PFSK-1 (cell line): ENCODE results near the gene HTR1B.

Experiments used
- FOXP2 ChIP-seq: optimal IDR thresholded peaks from 2 replicates; pipeline ENCODE3; 2011; ENCODE audit warnings: borderline replicate concordance, control low read depth, inconsistent platforms; ENCODE audit not compliant: insufficient read depth; ENCODE audit errors: extremely low read length, extremely low read depth
- POLR2AphosphoS5 ChIP-seq: IDR thresholded peaks from 2 replicates; pipeline ENCODE4 v1.6.1; 2012; ENCODE audit warnings: low read depth, mild to moderate bottlenecking, control low read depth, low read length, moderate library complexity
- REST ChIP-seq, 2 experiments: IDR thresholded peaks; 2 replicates each; pipeline versions ENCODE4 v1.6.1 to v1.8.0; 2011 to 2012; ENCODE audit warnings: low read depth in 2 of 2, low read length in 2 of 2, control low read depth in 1 of 2, inconsistent platforms in 1 of 2, mild to moderate bottlenecking in 1 of 2, moderate library complexity in 1 of 2; ENCODE audit not compliant: insufficient read depth in 1 of 2
- SIN3A ChIP-seq: IDR thresholded peaks from 2 replicates; pipeline ENCODE4 v1.6.1; 2012; ENCODE audit warnings: mild to moderate bottlenecking, low read length, moderate library complexity, borderline replicate concordance; ENCODE audit not compliant: insufficient read depth
- TAF1 ChIP-seq: IDR thresholded peaks from 2 replicates; pipeline ENCODE4 v1.6.1; 2012; ENCODE audit warnings: low read length, control low read depth, borderline replicate concordance; ENCODE audit not compliant: insufficient read depth

The HTR1B gene

DNA sequence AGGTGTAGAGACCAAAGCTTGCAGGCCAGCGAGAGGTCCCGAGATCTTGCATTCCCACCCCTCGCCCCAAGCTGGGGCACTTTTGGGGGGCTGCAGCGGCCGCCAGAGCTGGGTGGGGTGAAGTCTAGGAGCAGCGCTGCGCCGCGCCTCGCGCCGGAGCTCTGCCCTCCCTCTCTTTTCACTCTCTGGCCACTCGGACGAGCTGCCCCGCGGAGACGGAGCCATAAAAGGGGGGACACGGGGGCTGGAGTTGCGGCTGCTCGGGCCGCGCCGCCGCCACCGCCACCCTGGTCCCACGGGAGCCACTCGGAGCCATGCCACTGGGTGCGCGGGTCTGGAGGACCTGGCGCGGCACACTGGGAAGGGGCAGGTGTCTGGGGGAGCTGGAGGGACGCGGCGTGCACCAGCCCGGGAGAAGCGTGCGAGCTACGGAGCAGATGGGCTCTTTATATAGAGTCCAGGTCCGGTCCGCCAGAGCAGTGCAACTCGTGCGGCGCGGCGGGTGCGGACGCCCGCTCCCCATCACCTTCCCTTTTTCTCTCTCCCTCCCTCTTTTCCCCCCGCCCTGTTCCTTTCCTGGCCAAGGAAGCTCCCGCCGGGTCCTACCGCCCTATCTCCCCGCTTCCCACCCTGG is 687 bp upstream of the HTR1B start:
- TF ChIP-seq REST (IDR thresholded peaks at IDR 0.05; ENCODE audit: insufficient read depth in 1 of 2, low read depth in 2 of 2, low read length in 2 of 2) (no peak), TAF1 (no peak), POLR2AphosphoS5 (no peak), SIN3A (no peak), FOXP2 (no peak)

GRCh38 chr6:77462359-77463307 is 658 bp downstream of the HTR1B start:
- no peak for TF ChIP-seq TAF1
- no peak for TF ChIP-seq SIN3A
- TF ChIP-seq REST (IDR thresholded peaks at IDR 0.05; ENCODE audit: insufficient read depth in 1 of 2, low read depth in 2 of 2, low read length in 2 of 2): no peak
- no peak for TF ChIP-seq FOXP2
- TF ChIP-seq POLR2AphosphoS5: no peak

GRCh38 chr6:77461796-77462195 is 1.5 kb downstream of the HTR1B start:
- TF ChIP-seq TAF1 (no peak), SIN3A (no peak), REST (IDR thresholded peaks at IDR 0.05; ENCODE audit: insufficient read depth in 1 of 2, low read depth in 2 of 2, low read length in 2 of 2) (no peak), POLR2AphosphoS5 (no peak), FOXP2 (no peak)

- TF ChIP-seq FOXP2 (no peak), REST (IDR thresholded peaks at IDR 0.05; ENCODE audit: insufficient read depth in 1 of 2, low read depth in 2 of 2, low read length in 2 of 2) (no peak), SIN3A (no peak), POLR2AphosphoS5 (no peak), TAF1 (no peak)
These were observed 4.9 kb downstream of the HTR1B start for GRCh38 chr6:77458421-77458820.
